ENCODE data around the gene CAMK2G.
A peak's percentile ranks its signal among the peaks of the same experiment; 100 is the strongest.

Gene CAMK2G

DNA sequence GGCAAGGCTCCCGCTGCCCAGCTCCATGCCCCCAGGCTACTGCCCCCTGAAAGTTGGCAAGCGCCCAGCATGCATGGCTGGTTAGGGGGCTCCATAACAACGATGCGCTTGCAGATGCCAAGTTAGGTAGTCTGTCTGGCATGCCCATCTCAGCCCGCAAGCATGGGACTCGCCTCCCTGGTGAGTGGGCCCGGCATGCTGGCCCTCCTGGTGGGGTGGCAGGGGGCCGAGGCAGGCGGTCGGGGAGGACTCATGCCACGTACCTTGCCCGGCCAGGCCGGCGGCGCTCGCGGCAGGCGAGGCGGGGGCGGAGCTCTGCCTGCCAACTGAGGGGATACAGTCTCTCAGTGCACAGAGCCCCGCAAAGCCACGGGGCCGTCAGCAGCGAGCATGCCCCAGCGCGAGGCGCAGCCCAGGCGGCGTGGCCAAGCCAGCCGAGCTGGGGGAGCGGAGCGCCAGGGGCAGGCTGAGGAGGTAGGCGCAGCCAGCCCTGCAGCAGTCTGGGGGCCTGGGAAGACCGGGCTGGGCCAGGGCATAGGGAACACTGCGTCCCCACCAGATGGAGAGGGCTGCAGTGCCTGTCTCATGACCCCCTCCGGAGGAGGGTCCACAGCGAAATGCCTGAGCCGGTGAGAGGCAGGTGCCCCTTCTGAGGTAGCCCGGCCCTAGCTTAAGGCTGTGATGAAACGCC, 34.9 kb downstream of the CAMK2G start:
- no peak overlapping the region for H3K27ac ChIP-seq (replicated peaks; ENCODE audit: low read length)
- H2BK15ac ChIP-seq (ENCODE audit: low read length), result no peak overlapping the region
- H2BK12ac ChIP-seq (ENCODE audit: low read length), result no peak overlapping the region
- H3K18ac ChIP-seq (ENCODE audit: low read length), result no peak overlapping the region
- H3K9ac ChIP-seq (ENCODE audit: low read depth, low read length, poor library complexity), result no peak overlapping the region
- no peak overlapping the region for H2AFZ ChIP-seq (ENCODE audit: low read length)
- no peaks in the 10 kb centered on the region for H3K9me3 ChIP-seq (replicated peaks in 1 of 2; ENCODE audit: control insufficient read depth in 2 of 2, insufficient read depth in 1 of 2, low read depth in 1 of 2, low read length in 2 of 2)
- no peaks in the 10 kb centered on the region for H3K27me3 ChIP-seq (ENCODE audit: control insufficient read depth in 3 of 3, insufficient read depth in 3 of 3, low read depth in 1 of 3, low read length in 3 of 3)
- H3K23ac ChIP-seq (ENCODE audit: low read depth, low read length, poor library complexity), result no peak overlapping the region
- H3K4me1 ChIP-seq (ENCODE audit: control insufficient read depth in 2 of 2, insufficient read depth in 1 of 2, low read depth in 1 of 2, low read length in 2 of 2), result peaks cover 9 to 13% of the 10 kb centered on the region in 2 donors
- no peak overlapping the region for H3K14ac ChIP-seq (ENCODE audit: low read length)
- H3K4me2 ChIP-seq (ENCODE audit: insufficient read depth, low read length, poor library complexity, severe bottlenecking), result no peak overlapping the region
- H3K79me1 ChIP-seq (ENCODE audit: low read depth, low read length), result no peaks in the 10 kb centered on the region
- no peak overlapping the region for H4K8ac ChIP-seq (ENCODE audit: low read depth, low read length)
- H4K91ac ChIP-seq (ENCODE audit: low read depth, low read length, poor library complexity), result no peak overlapping the region
- no peak for DNase-seq (ENCODE audit: low spot score)
- H2BK120ac ChIP-seq (ENCODE audit: low read depth, low read length), result no peak overlapping the region
- H3K4me3 ChIP-seq (ENCODE audit: low read length in 2 of 2), result no peak overlapping the region
- peaks cover 16 to 54% of the 10 kb centered on the region in 2 donors for H3K36me3 ChIP-seq (replicated peaks in 1 of 2; ENCODE audit: control insufficient read depth in 2 of 2, insufficient read depth in 2 of 2, low read length in 2 of 2)
- H2AK5ac ChIP-seq (ENCODE audit: low read depth, low read length), result no peak overlapping the region
- H2BK5ac ChIP-seq (ENCODE audit: low read length), result peak overlapping the region; percentile 9
- no peak overlapping the region for H3K4ac ChIP-seq (ENCODE audit: low read length)
- WGBS, 2 donors (ENCODE audit: extremely low coverage in 2 of 2, insufficient read length in 2 of 2, insufficient replicate concordance in 1 of 2), result no CpG with 5 or more reads among the region's 40 CpGs

DNA sequence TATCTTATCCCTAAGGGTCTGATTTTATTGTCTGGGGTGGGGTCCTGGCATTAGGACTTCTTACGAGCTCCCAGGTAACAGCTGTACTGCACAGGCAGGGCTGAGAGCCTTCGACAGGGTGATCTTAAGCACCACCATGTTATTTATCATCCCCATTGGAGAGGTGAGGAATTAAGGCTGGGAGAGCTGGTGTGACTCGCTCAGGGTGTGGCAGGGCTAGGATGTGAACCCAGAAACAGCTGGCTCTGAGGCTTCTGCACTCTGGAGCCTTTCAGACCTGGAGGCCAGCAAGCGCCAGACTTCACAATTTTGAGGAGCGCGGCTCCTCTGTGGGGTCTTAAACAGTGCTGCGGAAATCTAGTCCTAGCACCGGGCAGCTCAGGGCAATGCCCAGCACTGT, 35.5 kb downstream of the CAMK2G start:
- Histone ChIP-seq H3K4me1 (ENCODE audit: control insufficient read depth in 2 of 2, insufficient read depth in 1 of 2, low read depth in 1 of 2, low read length in 2 of 2) (peaks cover 9 to 13% of the 10 kb centered on the region in 2 donors), H2BK15ac (ENCODE audit: low read length) (no peak overlapping the region), H3K4me3 (ENCODE audit: low read length in 2 of 2) (no peak overlapping the region), H4K8ac (ENCODE audit: low read depth, low read length) (no peak overlapping the region), H2AK5ac (ENCODE audit: low read depth, low read length) (no peak overlapping the region), H4K91ac (ENCODE audit: low read depth, low read length, poor library complexity) (no peak overlapping the region), H3K27me3 (ENCODE audit: control insufficient read depth in 3 of 3, insufficient read depth in 3 of 3, low read depth in 1 of 3, low read length in 3 of 3) (no peaks in the 10 kb centered on the region), H3K27ac (replicated peaks; ENCODE audit: low read length) (no peak overlapping the region), H2BK12ac (ENCODE audit: low read length) (no peak overlapping the region), H3K23ac (ENCODE audit: low read depth, low read length, poor library complexity) (no peak overlapping the region), H3K9me3 (replicated peaks in 1 of 2; ENCODE audit: control insufficient read depth in 2 of 2, insufficient read depth in 1 of 2, low read depth in 1 of 2, low read length in 2 of 2) (no peaks in the 10 kb centered on the region), H2BK120ac (ENCODE audit: low read depth, low read length) (no peak overlapping the region), H3K36me3 (replicated peaks in 1 of 2; ENCODE audit: control insufficient read depth in 2 of 2, insufficient read depth in 2 of 2, low read length in 2 of 2) (peaks cover 16 to 54% of the 10 kb centered on the region in 2 donors), H2BK5ac (ENCODE audit: low read length) (peak overlapping the region; percentile 9), H3K4ac (ENCODE audit: low read length) (no peak overlapping the region), H3K79me1 (ENCODE audit: low read depth, low read length) (no peaks in the 10 kb centered on the region), H3K18ac (ENCODE audit: low read length) (no peak overlapping the region), H3K14ac (ENCODE audit: low read length) (no peak overlapping the region), H2AFZ (ENCODE audit: low read length) (no peak overlapping the region), H3K9ac (ENCODE audit: low read depth, low read length, poor library complexity) (no peak overlapping the region), H3K4me2 (ENCODE audit: insufficient read depth, low read length, poor library complexity, severe bottlenecking) (no peak overlapping the region)
- no CpG with 5 or more reads among the region's 8 CpGs for WGBS, 2 donors (ENCODE audit: extremely low coverage in 2 of 2, insufficient read length in 2 of 2, insufficient replicate concordance in 1 of 2)
- no peak for DNase-seq (ENCODE audit: low spot score)

DNA sequence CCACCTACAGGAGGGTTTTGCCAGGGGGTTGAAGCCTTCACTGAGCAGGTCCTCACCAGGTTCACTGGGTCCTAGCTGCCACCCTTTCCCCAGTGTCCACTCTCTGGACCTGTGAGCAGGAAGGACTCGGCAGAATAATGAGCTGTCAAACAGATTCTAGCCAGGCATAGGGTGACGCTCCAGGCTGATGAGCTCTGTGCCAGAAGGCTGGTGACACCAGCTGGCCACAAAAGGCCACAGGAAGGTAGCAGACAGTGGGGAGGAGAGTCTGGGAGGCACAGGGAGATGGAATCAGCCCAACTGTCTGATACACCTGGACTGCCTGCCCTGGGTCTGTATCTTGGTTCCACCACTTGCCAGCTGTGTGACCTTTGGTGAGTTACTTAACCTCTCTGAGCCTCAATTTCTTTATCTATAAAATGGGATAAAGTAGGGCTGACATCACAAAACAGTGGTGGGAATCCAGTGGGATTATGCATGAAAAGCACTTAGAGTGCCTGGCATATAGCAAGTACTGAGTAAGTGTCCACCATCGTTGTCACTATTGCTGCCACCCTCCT, 36.3 kb downstream of the CAMK2G start:
- peaks cover 9 to 13% of the 10 kb centered on the region in 2 donors for H3K4me1 ChIP-seq (ENCODE audit: control insufficient read depth in 2 of 2, insufficient read depth in 1 of 2, low read depth in 1 of 2, low read length in 2 of 2)
- no peak overlapping the region for H3K4me3 ChIP-seq (ENCODE audit: low read length in 2 of 2)
- no CpG with 5 or more reads among the region's 3 CpGs for WGBS, 2 donors (ENCODE audit: extremely low coverage in 2 of 2, insufficient read length in 2 of 2, insufficient replicate concordance in 1 of 2)
- H3K27ac ChIP-seq (replicated peaks; ENCODE audit: low read length), result no peak overlapping the region
- no peak overlapping the region for H4K8ac ChIP-seq (ENCODE audit: low read depth, low read length)
- no peak overlapping the region for H3K4me2 ChIP-seq (ENCODE audit: insufficient read depth, low read length, poor library complexity, severe bottlenecking)
- no peak for DNase-seq (ENCODE audit: low spot score)
- H2BK120ac ChIP-seq (ENCODE audit: low read depth, low read length), result no peak overlapping the region
- no peak overlapping the region for H4K91ac ChIP-seq (ENCODE audit: low read depth, low read length, poor library complexity)
- H2AFZ ChIP-seq (ENCODE audit: low read length), result no peak overlapping the region
- H3K79me1 ChIP-seq (ENCODE audit: low read depth, low read length), result no peaks in the 10 kb centered on the region
- H2BK15ac ChIP-seq (ENCODE audit: low read length), result no peak overlapping the region
- no peak overlapping the region for H3K9ac ChIP-seq (ENCODE audit: low read depth, low read length, poor library complexity)
- H2BK12ac ChIP-seq (ENCODE audit: low read length), result no peak overlapping the region
- H3K27me3 ChIP-seq (ENCODE audit: control insufficient read depth in 3 of 3, insufficient read depth in 3 of 3, low read depth in 1 of 3, low read length in 3 of 3), result no peaks in the 10 kb centered on the region
- no peak overlapping the region for H3K4ac ChIP-seq (ENCODE audit: low read length)
- H3K23ac ChIP-seq (ENCODE audit: low read depth, low read length, poor library complexity), result no peak overlapping the region
- H2BK5ac ChIP-seq (ENCODE audit: low read length), result no peak overlapping the region
- H3K18ac ChIP-seq (ENCODE audit: low read length), result no peak overlapping the region
- H2AK5ac ChIP-seq (ENCODE audit: low read depth, low read length), result no peak overlapping the region
- no peaks in the 10 kb centered on the region for H3K9me3 ChIP-seq (replicated peaks in 1 of 2; ENCODE audit: control insufficient read depth in 2 of 2, insufficient read depth in 1 of 2, low read depth in 1 of 2, low read length in 2 of 2)
- no peak overlapping the region for H3K14ac ChIP-seq (ENCODE audit: low read length)
- peaks cover 16 to 49% of the 10 kb centered on the region in 2 donors for H3K36me3 ChIP-seq (replicated peaks in 1 of 2; ENCODE audit: control insufficient read depth in 2 of 2, insufficient read depth in 2 of 2, low read length in 2 of 2)

DNA sequence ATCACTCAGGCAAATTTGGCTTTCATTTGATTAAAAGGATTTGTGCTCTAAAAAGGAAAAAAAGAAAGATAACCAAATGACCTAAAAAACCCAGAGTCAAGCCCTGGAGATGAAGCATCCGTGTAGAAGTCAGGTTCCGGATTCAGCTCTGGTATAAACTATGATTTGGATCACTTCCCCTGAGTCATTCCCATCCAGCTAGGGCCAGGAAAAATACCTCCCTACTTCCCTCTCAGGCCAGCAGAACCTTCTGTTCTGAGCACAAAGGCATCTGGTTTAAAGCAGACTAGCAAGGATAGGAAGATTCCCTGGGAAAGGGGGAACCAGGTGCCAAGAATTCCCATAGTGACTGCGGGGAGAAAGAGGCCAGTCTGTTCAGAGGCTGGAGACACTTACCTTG, 37.3 kb downstream of the CAMK2G start:
- whole genome bisulfite sequencing, 2 donors (ENCODE audit: extremely low coverage in 2 of 2, insufficient read length in 2 of 2, insufficient replicate concordance in 1 of 2), result no CpG with 5 or more reads among the region's 3 CpGs
- no peak overlapping the region for H3K4ac ChIP-seq (ENCODE audit: low read length)
- H2BK5ac ChIP-seq (ENCODE audit: low read length), result no peak overlapping the region
- no peak overlapping the region for H3K9ac ChIP-seq (ENCODE audit: low read depth, low read length, poor library complexity)
- H4K91ac ChIP-seq (ENCODE audit: low read depth, low read length, poor library complexity), result no peak overlapping the region
- no peak overlapping the region for H2BK15ac ChIP-seq (ENCODE audit: low read length)
- no peaks in the 10 kb centered on the region for H3K9me3 ChIP-seq (replicated peaks in 1 of 2; ENCODE audit: control insufficient read depth in 2 of 2, insufficient read depth in 1 of 2, low read depth in 1 of 2, low read length in 2 of 2)
- peaks cover 9 to 13% of the 10 kb centered on the region in 2 donors for H3K4me1 ChIP-seq (ENCODE audit: control insufficient read depth in 2 of 2, insufficient read depth in 1 of 2, low read depth in 1 of 2, low read length in 2 of 2)
- no peak for DNase-seq (ENCODE audit: low spot score)
- no peak overlapping the region for H2BK120ac ChIP-seq (ENCODE audit: low read depth, low read length)
- no peak overlapping the region for H2AFZ ChIP-seq (ENCODE audit: low read length)
- H3K27ac ChIP-seq (replicated peaks; ENCODE audit: low read length), result no peak overlapping the region
- no peak overlapping the region for H3K4me2 ChIP-seq (ENCODE audit: insufficient read depth, low read length, poor library complexity, severe bottlenecking)
- H4K8ac ChIP-seq (ENCODE audit: low read depth, low read length), result no peak overlapping the region
- no peaks in the 10 kb centered on the region for H3K27me3 ChIP-seq (ENCODE audit: control insufficient read depth in 3 of 3, insufficient read depth in 3 of 3, low read depth in 1 of 3, low read length in 3 of 3)
- H3K79me1 ChIP-seq (ENCODE audit: low read depth, low read length), result no peaks in the 10 kb centered on the region
- H2AK5ac ChIP-seq (ENCODE audit: low read depth, low read length), result no peak overlapping the region
- H3K14ac ChIP-seq (ENCODE audit: low read length), result no peak overlapping the region
- no peak overlapping the region for H2BK12ac ChIP-seq (ENCODE audit: low read length)
- H3K4me3 ChIP-seq (ENCODE audit: low read length in 2 of 2), result no peak overlapping the region
- no peak overlapping the region for H3K18ac ChIP-seq (ENCODE audit: low read length)
- no peak overlapping the region for H3K23ac ChIP-seq (ENCODE audit: low read depth, low read length, poor library complexity)
- peaks cover 12 to 39% of the 10 kb centered on the region in 2 donors for H3K36me3 ChIP-seq (replicated peaks in 1 of 2; ENCODE audit: control insufficient read depth in 2 of 2, insufficient read depth in 2 of 2, low read length in 2 of 2)

All from neuronal stem cell (in vitro differentiated cells).